ENCODE measurements around the gene LPAR1.

GRCh38 chr9:110825950-110826349 lies 212.3 kb downstream of the LPAR1 start:
- TF ChIP-seq POLR2A (IDR thresholded peaks at IDR 0.05; ENCODE audit: low read length) (no peak), GATA1 (IDR thresholded peaks at IDR 0.05; ENCODE audit: low read depth, low read length) (no peak)

Measured in erythroblast (primary cell).